AG08396 (cell line): ENCODE data around the gene ESRRB.

Experiments
- DNase-seq: peaks from one replicate; pipeline ENCODE4 v3.0.0; 2012; ENCODE audit warnings: low spot score, mixed read lengths

ESRRB gene

GRCh38 chr14:76541594-76542219, 165.8 kb downstream of the ESRRB start:
- no peak for DNase-seq

- DNase-seq, result peak; percentile 19
These were observed 170.7 kb downstream of the ESRRB start for GRCh38 chr14:76546426-76547221.

GRCh38 chr14:76547831-76548230, 171.9 kb downstream of the ESRRB start:
- no peak for DNase-seq

- DNase-seq, result no peak
These were observed 174.6 kb downstream of the ESRRB start for GRCh38 chr14:76550534-76550933.

GRCh38 chr14:76551116-76551515, 175.2 kb downstream of the ESRRB start:
- no peak for DNase-seq
